Subcutaneous preadipocyte (primary cell): ENCODE data around the gene MED26. TPM values are rescaled to one million over a fixed set of nuclear protein-coding genes. Genes with fewer than 3 reads are reported as not detected.

Experiments used
- small RNA-seq: library from RNA; depleted of rRNA; stranded (forward); fragments of <200 nt; gene quantifications from one replicate; pipeline ENCODE3, GENCODE V24; 2012
- total RNA-seq: library from RNA; depleted of rRNA; stranded (reverse); fragments of >200 nt; gene quantifications from 2 replicates; pipeline ENCODE4 v1.2.3, GENCODE V29; 2012

Gene MED26
- total RNA-seq, result 5.5 and 8.2 TPM in 2 replicates

GRCh38 chr19:16628183-16628983, at the start of gene MED26:
TSS of gene MED26 (minus strand) at chr19:16628204. CDS start at chr19:16627943, 261 bp downstream.

GRCh38 chr19:16660763-16661479, 32.9 kb upstream of the MED26 start, which contains the start of gene TMEM38A:
TSS of gene TMEM38A (plus strand) at chr19:16661139. CDS start at chr19:16661218, 79 bp downstream.

GRCh38 chr19:16659832-16660708, 32.1 kb upstream of the MED26 start, which contains the start of gene SMIM7:
TSS of gene SMIM7 (minus strand) at chr19:16660144. CDS start at chr19:16660110, 34 bp downstream.

GRCh38 chr19:16572332-16573211, 55.4 kb downstream of the MED26 start, which contains the start of gene SLC35E1:
TSS of gene SLC35E1 (minus strand) at chr19:16572415. CDS start at chr19:16572364, 51 bp downstream.

GRCh38 chr19:16542045-16542909, 85.7 kb downstream of the MED26 start, which contains the start of gene CHERP:
TSS of gene CHERP (minus strand) at chr19:16542437. CDS start at chr19:16542378, 59 bp downstream.

Small RNA genes lying within 50 kb of the gene (small RNA-seq; reads per million reads assigned to genes)
- gene RN7SL146P, result not detected

Other genes with a start within 250 kb of the MED26 start
- gene EPS15L1, start 156.2 kb downstream of the MED26 start, total RNA-seq, result 13.6 and 23.5 TPM in 2 replicates
- gene CALR3, start 132.0 kb downstream of the MED26 start, total RNA-seq, result not detected in 2 replicates
- gene C19orf44, start 131.8 kb downstream of the MED26 start, total RNA-seq, result 4.9 and 5.9 TPM in 2 replicates
- gene CHERP, start 85.8 kb downstream of the MED26 start, total RNA-seq, result 6.2 and 11.9 TPM in 2 replicates
- 23.9 and 39.9 TPM in 2 replicates for gene SLC35E1, start 55.8 kb downstream of the MED26 start, total RNA-seq
- 41.8 and 54.0 TPM in 2 replicates for gene SMIM7, start 31.9 kb upstream of the MED26 start, total RNA-seq
- 0.73 and 0.78 TPM in 2 replicates for gene TMEM38A, start 32.9 kb upstream of the MED26 start, total RNA-seq
- gene NWD1, start 91.6 kb upstream of the MED26 start, total RNA-seq, result not detected in 2 replicates
- gene SIN3B, start 201.2 kb upstream of the MED26 start, total RNA-seq, result 29.0 and 29.9 TPM in 2 replicates